Esophagus muscularis mucosa (tissue), 4 donors: Measurements from ENCODE around the gene HVCN1. TPM values are rescaled to one million over a fixed set of nuclear protein-coding genes. Genes with fewer than 3 reads are reported as not detected.

Experiments
- DNase-seq: peaks from one replicate; pipeline ENCODE4 v3.0.0-alpha.2; 2017; ENCODE audit errors: extremely low spot score
- H3K27ac ChIP-seq, 4 donors: fragments of 200-600 bp; sonication (generic); replicated peaks in 1 of 4; 1 replicate in 3 of 4; 2 replicates in 1 of 4; pipeline ENCODE4 v1.5.1; 2016 to 2019; ENCODE audit warnings: mild to moderate bottlenecking in 1 of 4
- H3K27me3 ChIP-seq, 4 donors: fragments of 200-600 bp; sonication (generic); one replicate each; pipeline versions ENCODE4 v1.5.1 to v1.6.0; 2016 to 2019
- H3K36me3 ChIP-seq, 4 donors: fragments of 200-600 bp; sonication (generic); one replicate each; pipeline ENCODE4 v1.5.1; 2016 to 2019
- H3K4me1 ChIP-seq, 4 donors: fragments of 200-600 bp; sonication (generic); one replicate each; pipeline ENCODE4 v1.5.1; 2016 to 2019
- H3K4me3 ChIP-seq, 4 donors: fragments of 200-600 bp; sonication (generic); 1 replicate in 2 of 4; 2 replicates in 2 of 4; pipeline ENCODE4 v1.5.1; 2016 to 2019; ENCODE audit warnings: mild to moderate bottlenecking in 4 of 4, moderate library complexity in 1 of 4
- H3K9me3 ChIP-seq, 4 donors: fragments of 200-600 bp; sonication (generic); 1 replicate in 3 of 4; 2 replicates in 1 of 4; pipeline ENCODE4 v1.5.1; 2016 to 2019
- CTCF ChIP-seq, 3 experiments: fragments of 200-600 bp in 2 of 3; fragments of 450-650 bp in 1 of 3; sonication (generic) in 2 of 3; IDR thresholded peaks; one replicate each; pipeline ENCODE4 v1.5.1; 2017 to 2019; ENCODE audit warnings: antibody characterized with exemption in 3 of 3, mild to moderate bottlenecking in 2 of 3, moderate library complexity in 1 of 3
- EP300 ChIP-seq: sonication (generic); formaldehyde crosslinking; IDR thresholded peaks from one replicate; pipeline ENCODE4 v1.6.1; 2017; ENCODE audit warnings: antibody characterized with exemption
- POLR2A ChIP-seq: fragments of 450-650 bp; IDR thresholded peaks from one replicate; pipeline ENCODE4 v1.6.1; 2017; ENCODE audit warnings: antibody characterized with exemption, moderate library complexity, mild to moderate bottlenecking, low read depth
- POLR2AphosphoS5 ChIP-seq, 2 donors: sonication (generic); formaldehyde crosslinking; IDR thresholded peaks; one replicate each; pipeline ENCODE4 v1.6.1; 2017; ENCODE audit warnings: antibody characterized with exemption in 2 of 2
- WGBS: methylation state at CpG from one replicate; pipeline ENCODE4 v1.1.5; 2018; 5-methylcytosine and 5-hydroxymethylcytosine counted together
- intact Hi-C: fragments of 100-400 bp; cut with DNase I; formaldehyde crosslinking; loops from one replicate; pipeline ENCODE4 v1.15.1; 2023
- total RNA-seq, 4 donors: library from RNA; depleted of rRNA; stranded (reverse); fragments of >200 nt; gene quantifications; one replicate each; pipeline versions ENCODE4 v1.1.0 to v1.2.1, GENCODE V29; 2016

HVCN1 gene
- total RNA-seq, 4 donors from 2014 or later = 5.4 to 8.9 (median 7.1) TPM

- Histone ChIP-seq H3K4me1 (peaks cover 10 to 24% (median 19%) of the 10 kb centered on the region in 4 donors), H3K36me3 (peaks cover 0 to 16% (median 5%) of the 10 kb centered on the region in 4 donors), H3K27ac (peak overlapping the region in 1 of 4 donors; percentile 13), H3K27me3 (no peaks in the 10 kb centered on the region), H3K4me3 (no peak overlapping the region), H3K9me3 (no peaks in the 10 kb centered on the region)
- TF ChIP-seq CTCF (IDR thresholded peaks at IDR 0.05) (no peak), POLR2AphosphoS5 (IDR thresholded peaks at IDR 0.05) (no peak), EP300 (no peak), POLR2A (no peak)
- DNase-seq = no peak
- intact Hi-C loops = loop anchor here (10.0 kb wide), 1 partner anchor 270 kb away; no protein-coding TSS in a partner anchor
- 92% methylated on average over 8 of the region's 8 CpGs for WGBS
Measured at GRCh38 chr12:110615171-110615570, 73.7 kb downstream of the HVCN1 start.

- Histone ChIP-seq H3K27me3 (no peaks in the 10 kb centered on the region), H3K4me1 (peaks cover 10 to 24% (median 19%) of the 10 kb centered on the region in 4 donors), H3K9me3 (no peaks in the 10 kb centered on the region), H3K4me3 (peak within 1 kb of the TSS; percentile 72 to 84 (median 78)), H3K36me3 (peaks cover 0 to 9% (median 0%) of the 10 kb centered on the region in 4 donors), H3K27ac (peak within 1 kb of the TSS; percentile 76 to 78 (median 76))
- peak in 2 of 3 experiments; percentile 22 for TF ChIP-seq CTCF (IDR thresholded peaks at IDR 0.05)
- peak; percentile 75 to 99 for TF ChIP-seq POLR2AphosphoS5 (IDR thresholded peaks at IDR 0.05)
- no peak for TF ChIP-seq EP300
- DNase-seq = peak; percentile 98
- intact Hi-C loops = loop anchor here (5.0 to 10.0 kb wide), 2 partner anchors 162 to 271 kb away; partner anchors contain the start of gene ARPC3
- WGBS = 9% methylated on average over 13 of the region's 60 CpGs
Measured at GRCh38 chr12:110613771-110614684, 74.9 kb downstream of the HVCN1 start, which contains the start of gene TCTN1. TCTN1 (plus strand) TSS chr12:110614129; CDS start chr12:110614183, 54 bp downstream.

- 71% methylated on average over 23 of the region's 23 CpGs for WGBS
- peak overlapping the region; percentile 72 to 84 (median 78) for H3K4me3 ChIP-seq
- DNase-seq = no peak
- peaks cover 10 to 24% (median 19%) of the 10 kb centered on the region in 4 donors for H3K4me1 ChIP-seq
- TF ChIP-seq CTCF (IDR thresholded peaks at IDR 0.05) (no peak), EP300 (no peak)
- intact Hi-C loops = loop anchor here (5.0 to 10.0 kb wide), 2 partner anchors 161 to 272 kb away; partner anchors contain the start of gene ARPC3
- no peaks in the 10 kb centered on the region for H3K27me3 ChIP-seq
- H3K36me3 ChIP-seq = peaks cover 0 to 9% (median 0%) of the 10 kb centered on the region in 4 donors
- H3K9me3 ChIP-seq = no peaks in the 10 kb centered on the region
- H3K27ac ChIP-seq = peak overlapping the region; percentile 76 to 78 (median 76)
Measured at GRCh38 chr12:110613071-110613770, 75.7 kb downstream of the HVCN1 start.

GRCh38 chr12:110606253-110606611, 82.7 kb downstream of the HVCN1 start:
- H3K27me3 ChIP-seq = no peaks in the 10 kb centered on the region
- peaks cover 0 to 8% (median 0%) of the 10 kb centered on the region in 4 donors for H3K4me1 ChIP-seq
- H3K36me3 ChIP-seq = no peaks in the 10 kb centered on the region
- 91% methylated on average over 8 of the region's 8 CpGs for WGBS
- TF ChIP-seq CTCF (IDR thresholded peaks at IDR 0.05) (no peak), EP300 (no peak), POLR2AphosphoS5 (IDR thresholded peaks at IDR 0.05) (no peak), POLR2A (no peak)
- intact Hi-C loops = no loop called here
- H3K4me3 ChIP-seq = peak overlapping the region in 1 of 4 donors; percentile 26
- H3K27ac ChIP-seq = peak overlapping the region in 1 of 4 donors; percentile 20
- no peak for DNase-seq
- no peaks in the 10 kb centered on the region for H3K9me3 ChIP-seq
